ENCODE data around the gene RTP3.
"Not testable (repeated sequence)": the region's sequence is repeated elsewhere in the genome, so short reads cannot be mapped to it uniquely, and the experiment has no call there.

- TF ChIP-seq CTCF, POLR2AphosphoS5, POLR2A, EP300 (IDR thresholded peaks at IDR 0.05): not testable (repeated sequence)
Observed at GRCh38 chr3:46538425-46538802, 40.6 kb downstream of the RTP3 start.

Data from stomach (tissue), 4 donors.